ENCODE data around the gene HELZ. TPM values are rescaled to one million over a fixed set of nuclear protein-coding genes. Genes with fewer than 3 reads are reported as not detected.
A peak's percentile ranks its signal among the peaks of the same experiment; 100 is the strongest.

HELZ gene
- total RNA-seq, 2 donors from 2014 or later: 51.4 to 74.7 TPM

DNA sequence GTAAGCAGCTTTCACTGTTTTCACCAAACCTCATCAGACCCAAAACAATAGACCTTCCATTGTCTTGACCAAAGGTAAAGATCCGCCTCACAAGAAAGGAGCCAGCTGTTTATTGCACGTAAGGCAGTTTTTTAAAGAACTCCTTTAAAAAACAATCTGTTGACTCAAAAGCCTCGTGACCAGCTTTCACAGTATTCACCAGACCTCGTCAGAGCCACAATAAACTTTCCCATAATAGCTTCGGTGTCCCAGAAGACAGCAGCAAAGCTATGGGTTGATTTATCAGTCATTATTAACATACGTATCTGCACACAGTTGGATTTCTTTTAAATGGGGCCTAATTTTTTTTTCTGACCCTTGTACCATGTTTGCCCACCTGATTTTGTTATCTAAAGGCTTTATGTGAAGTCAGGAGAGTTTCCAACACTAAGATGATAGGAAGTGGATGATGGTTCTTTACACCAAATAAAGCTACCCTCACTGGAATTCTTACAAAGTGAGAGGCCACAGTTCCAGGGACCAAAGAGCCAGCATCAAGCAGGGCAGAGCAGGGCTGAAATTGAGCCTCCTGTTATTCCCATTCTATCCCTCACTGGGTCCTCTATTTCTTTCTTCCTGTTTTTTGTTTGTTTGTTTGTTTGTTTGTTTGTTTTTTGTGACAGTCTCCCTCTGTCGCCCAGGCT lies 17.6 kb upstream of the HELZ start:
- Histone ChIP-seq H3K9me3 (ENCODE audit: control insufficient read depth, low read length) (no peaks in the 10 kb centered on the region), H3K4me1 (ENCODE audit: control insufficient read depth, insufficient read depth, low read length) (no peaks in the 10 kb centered on the region), H3K4me3 (ENCODE audit: low read length) (peak overlapping the region; percentile 53), H3K36me3 (ENCODE audit: control insufficient read depth, insufficient read depth, low read length) (no peaks in the 10 kb centered on the region), H3K27me3 (ENCODE audit: control insufficient read depth, insufficient read depth, low read length, poor library complexity, severe bottlenecking) (no peaks in the 10 kb centered on the region), H3K27ac (ENCODE audit: low read depth, low read length) (no peak overlapping the region), H3K9ac (ENCODE audit: extremely low read depth, low read length, poor library complexity, severe bottlenecking) (no peak overlapping the region)
- Mint-ChIP-seq H3K4me3 (peak overlapping the region; percentile 6), H3K4me1 (peaks cover 33% of the 10 kb centered on the region), H3K27me3 (ENCODE audit: insufficient read depth) (no peaks in the 10 kb centered on the region), H3K9me3 (no peaks in the 10 kb centered on the region), H3K36me3 (ENCODE audit: low read depth) (no peaks in the 10 kb centered on the region), H3K27ac (peak overlapping the region; percentile 35)
- 65 to 83% methylated on average over 4 to 7 of the region's 7 CpGs for WGBS, 2 experiments (ENCODE audit: insufficient coverage in 1 of 2, insufficient read length in 1 of 2)
- TF ChIP-seq, protein P1, sequence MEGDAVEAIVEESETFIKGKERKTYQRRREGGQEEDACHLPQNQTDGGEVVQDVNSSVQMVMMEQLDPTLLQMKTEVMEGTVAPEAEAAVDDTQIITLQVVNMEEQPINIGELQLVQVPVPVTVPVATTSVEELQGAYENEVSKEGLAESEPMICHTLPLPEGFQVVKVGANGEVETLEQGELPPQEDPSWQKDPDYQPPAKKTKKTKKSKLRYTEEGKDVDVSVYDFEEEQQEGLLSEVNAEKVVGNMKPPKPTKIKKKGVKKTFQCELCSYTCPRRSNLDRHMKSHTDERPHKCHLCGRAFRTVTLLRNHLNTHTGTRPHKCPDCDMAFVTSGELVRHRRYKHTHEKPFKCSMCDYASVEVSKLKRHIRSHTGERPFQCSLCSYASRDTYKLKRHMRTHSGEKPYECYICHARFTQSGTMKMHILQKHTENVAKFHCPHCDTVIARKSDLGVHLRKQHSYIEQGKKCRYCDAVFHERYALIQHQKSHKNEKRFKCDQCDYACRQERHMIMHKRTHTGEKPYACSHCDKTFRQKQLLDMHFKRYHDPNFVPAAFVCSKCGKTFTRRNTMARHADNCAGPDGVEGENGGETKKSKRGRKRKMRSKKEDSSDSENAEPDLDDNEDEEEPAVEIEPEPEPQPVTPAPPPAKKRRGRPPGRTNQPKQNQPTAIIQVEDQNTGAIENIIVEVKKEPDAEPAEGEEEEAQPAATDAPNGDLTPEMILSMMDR (conservative IDR thresholded peaks at IDR 0.05): no peak
- DNase-seq: peak; percentile 36

DNA sequence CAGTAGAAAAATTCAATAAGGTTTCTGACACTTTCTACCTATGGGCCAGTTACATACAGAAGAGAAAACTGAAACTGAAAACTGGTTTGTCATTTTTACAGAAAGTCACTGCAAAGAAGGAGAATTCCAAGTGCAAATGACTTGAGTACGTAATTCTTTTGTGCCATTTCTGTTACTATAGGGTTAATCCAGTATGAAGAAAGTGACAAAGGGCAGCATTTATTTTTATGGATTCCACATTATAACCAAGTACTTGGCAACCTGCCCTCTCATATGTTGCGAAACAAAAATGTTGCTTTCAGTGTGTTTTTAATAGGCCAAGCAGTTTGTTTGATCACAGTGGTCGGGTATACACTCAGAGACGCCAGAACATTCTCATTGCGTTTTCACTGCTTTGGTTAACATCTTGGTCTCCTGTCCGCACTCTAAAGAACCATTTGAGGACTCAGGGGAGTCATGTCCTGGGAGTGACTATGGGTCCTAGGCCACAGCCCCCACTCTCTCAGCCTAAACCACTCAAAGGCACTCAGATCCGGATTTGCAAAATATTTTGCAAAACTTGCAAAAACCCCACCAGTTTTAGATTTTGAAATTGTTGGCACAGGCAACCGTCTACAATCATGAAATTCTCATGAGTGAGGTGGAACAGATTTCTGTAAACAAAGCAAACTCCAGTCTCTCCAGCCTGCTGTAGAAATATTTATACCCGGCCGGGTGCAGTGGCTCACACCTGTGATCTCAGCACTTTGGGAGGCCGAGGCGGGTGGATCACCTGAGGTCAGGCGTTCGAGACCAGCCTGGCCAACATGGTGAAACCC lies 15.4 kb upstream of the HELZ start:
- Mint-ChIP-seq H3K36me3 (ENCODE audit: low read depth) (no peaks in the 10 kb centered on the region), H3K27me3 (ENCODE audit: insufficient read depth) (no peaks in the 10 kb centered on the region), H3K4me1 (peaks cover 35% of the 10 kb centered on the region), H3K27ac (no peak overlapping the region), H3K9me3 (peaks cover 11% of the 10 kb centered on the region), H3K4me3 (no peak overlapping the region)
- H3K36me3 ChIP-seq (ENCODE audit: control insufficient read depth, insufficient read depth, low read length): no peaks in the 10 kb centered on the region
- no peaks in the 10 kb centered on the region for H3K4me1 ChIP-seq (ENCODE audit: control insufficient read depth, insufficient read depth, low read length)
- TF ChIP-seq, protein P1 (conservative IDR thresholded peaks at IDR 0.05): no peak
- no peak for DNase-seq
- no peak overlapping the region for H3K27ac ChIP-seq (ENCODE audit: low read depth, low read length)
- H3K9me3 ChIP-seq (ENCODE audit: control insufficient read depth, low read length): peaks cover 12% of the 10 kb centered on the region
- H3K27me3 ChIP-seq (ENCODE audit: control insufficient read depth, insufficient read depth, low read length, poor library complexity, severe bottlenecking): no peaks in the 10 kb centered on the region
- WGBS, 2 experiments (ENCODE audit: insufficient coverage in 1 of 2, insufficient read length in 1 of 2): 94 to 95% methylated on average over 13 to 14 of the region's 14 CpGs
- no peak overlapping the region for H3K9ac ChIP-seq (ENCODE audit: extremely low read depth, low read length, poor library complexity, severe bottlenecking)
- no peak overlapping the region for H3K4me3 ChIP-seq (ENCODE audit: low read length)

DNA sequence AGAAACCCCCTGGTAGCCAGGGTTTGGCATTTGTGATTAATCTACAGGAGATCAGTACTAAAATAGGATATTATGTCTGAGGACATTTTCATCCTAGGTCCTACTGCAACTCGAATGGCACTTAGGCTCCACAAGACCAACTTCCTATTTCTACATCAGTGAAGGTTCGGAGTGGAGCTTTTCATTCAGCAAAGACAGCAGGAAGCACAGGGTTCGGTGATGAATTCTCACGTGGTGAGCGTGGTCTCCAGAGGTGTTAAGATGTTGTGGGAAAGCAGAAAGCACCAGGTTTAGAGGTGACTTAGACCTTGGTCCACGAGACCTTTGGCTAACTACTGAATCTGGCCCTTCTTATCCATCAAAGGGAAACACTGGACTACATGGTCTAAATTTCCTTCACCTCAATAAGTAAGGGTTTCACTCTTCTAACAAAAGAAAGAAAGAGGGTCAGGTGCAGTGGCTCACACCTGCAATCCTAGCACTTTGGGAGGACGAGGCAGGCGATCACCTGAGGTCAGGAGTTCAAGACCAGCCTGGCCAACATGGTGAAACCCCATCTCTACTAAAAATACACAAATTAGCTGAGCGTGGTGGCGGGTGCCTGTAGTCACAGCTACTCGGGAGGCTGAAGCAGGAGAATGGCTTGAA lies 13.9 kb upstream of the HELZ start:
- peak; percentile 41 for DNase-seq
- WGBS, 2 experiments (ENCODE audit: insufficient coverage in 1 of 2, insufficient read length in 1 of 2): 85 to 87% methylated on average over 7 to 11 of the region's 11 CpGs
- no peaks in the 10 kb centered on the region for H3K36me3 Mint-ChIP-seq (ENCODE audit: low read depth)

More for the DNA sequence above, 13.9 kb upstream of the HELZ start:
- H3K4me1 Mint-ChIP-seq: peaks cover 35% of the 10 kb centered on the region
- no peak overlapping the region for H3K9ac ChIP-seq (ENCODE audit: extremely low read depth, low read length, poor library complexity, severe bottlenecking)
- no peak overlapping the region for H3K27ac ChIP-seq (ENCODE audit: low read depth, low read length)
- no peak overlapping the region for H3K4me3 ChIP-seq (ENCODE audit: low read length)
- no peaks in the 10 kb centered on the region for H3K27me3 ChIP-seq (ENCODE audit: control insufficient read depth, insufficient read depth, low read length, poor library complexity, severe bottlenecking)
- no peaks in the 10 kb centered on the region for H3K27me3 Mint-ChIP-seq (ENCODE audit: insufficient read depth)
- H3K27ac Mint-ChIP-seq: no peak overlapping the region
- no peak overlapping the region for H3K4me3 Mint-ChIP-seq
- TF ChIP-seq, protein P1 (conservative IDR thresholded peaks at IDR 0.05): no peak
- no peaks in the 10 kb centered on the region for H3K36me3 ChIP-seq (ENCODE audit: control insufficient read depth, insufficient read depth, low read length)
- peaks cover 12% of the 10 kb centered on the region for H3K9me3 ChIP-seq (ENCODE audit: control insufficient read depth, low read length)
- no peaks in the 10 kb centered on the region for H3K4me1 ChIP-seq (ENCODE audit: control insufficient read depth, insufficient read depth, low read length)
- H3K9me3 Mint-ChIP-seq: peaks cover 12% of the 10 kb centered on the region

Data from endodermal cell (in vitro differentiated cells).